Activated CD4-positive, alpha-beta T cell treated with anti-CD3 and anti-CD28 coated beads, Interleukin-2, Interleukin-4, amounts not matched to agents 100 ng/mL and 50 ng/mL, durations not matched to agents 16 hours and 8 hours (primary cell): ENCODE measurements around the gene SIM1.
A peak's percentile ranks its signal among the peaks of the same experiment; 100 is the strongest.
"Not testable (repeated sequence)": the region's sequence is repeated elsewhere in the genome, so short reads cannot be mapped to it uniquely, and the experiment has no call there.

ENCODE experiments used
- DNase-seq: peaks from one replicate; pipeline ENCODE4 v3.0.0-alpha.2; 2020; ENCODE audit warnings: low spot score

SIM1 gene

DNA sequence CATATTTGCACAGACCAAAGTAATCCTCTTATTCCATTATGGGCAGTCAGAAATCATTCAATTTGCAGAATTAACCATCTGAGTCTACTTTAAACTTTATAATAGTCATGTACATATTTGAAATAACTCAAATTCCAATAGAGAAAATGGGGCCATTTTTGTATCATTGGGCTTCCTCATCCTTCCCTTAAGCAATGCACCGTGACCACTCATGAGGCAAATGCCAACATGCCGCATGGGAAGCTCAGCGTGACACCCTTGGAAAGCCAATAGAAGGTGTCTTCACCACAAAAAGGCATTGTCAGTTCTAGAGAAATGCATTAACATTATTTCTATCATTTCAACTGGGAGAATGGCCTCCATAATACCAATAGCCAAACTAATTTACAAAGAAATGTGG lies 38.5 kb downstream of the SIM1 start:
- no peak for DNase-seq

DNA sequence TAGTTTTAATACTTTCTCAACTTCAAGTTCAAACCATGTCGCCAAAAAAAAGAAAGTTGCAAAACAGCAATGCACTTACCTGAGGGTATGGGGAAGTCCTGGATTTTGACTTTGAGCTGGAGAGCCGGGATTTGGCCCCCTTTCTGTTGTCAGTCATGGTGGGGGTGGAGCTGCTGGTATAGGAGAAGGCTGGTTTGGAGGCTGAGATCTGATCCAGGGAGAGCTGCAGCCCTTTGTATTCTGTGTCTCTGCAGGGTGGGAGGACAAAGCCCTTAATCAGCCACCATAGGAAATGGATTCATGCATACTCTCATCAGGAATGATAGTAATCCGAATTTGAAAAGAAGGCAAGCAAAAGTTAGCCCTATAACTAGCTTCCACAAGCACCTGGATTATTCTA lies 44.0 kb downstream of the SIM1 start:
- no peak for DNase-seq

DNA sequence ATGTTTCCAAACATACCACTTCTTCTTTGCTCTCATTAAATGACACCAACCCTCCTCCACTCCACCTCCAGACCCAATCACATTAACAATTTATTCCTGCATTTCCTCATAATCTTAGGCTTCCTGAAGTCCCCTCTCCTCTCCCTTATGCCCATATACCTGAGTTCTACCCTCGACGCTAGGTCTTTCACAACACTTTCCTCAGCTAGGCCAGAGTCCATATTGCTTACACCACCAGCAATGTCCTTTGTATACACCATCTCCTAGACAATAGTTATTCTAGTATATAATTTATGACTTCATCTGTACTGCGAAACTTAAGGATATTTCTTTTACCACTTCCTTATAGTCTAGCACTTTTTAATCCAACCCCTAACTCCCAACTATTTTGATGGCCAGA lies 47.7 kb downstream of the SIM1 start:
- DNase-seq = no peak

DNA sequence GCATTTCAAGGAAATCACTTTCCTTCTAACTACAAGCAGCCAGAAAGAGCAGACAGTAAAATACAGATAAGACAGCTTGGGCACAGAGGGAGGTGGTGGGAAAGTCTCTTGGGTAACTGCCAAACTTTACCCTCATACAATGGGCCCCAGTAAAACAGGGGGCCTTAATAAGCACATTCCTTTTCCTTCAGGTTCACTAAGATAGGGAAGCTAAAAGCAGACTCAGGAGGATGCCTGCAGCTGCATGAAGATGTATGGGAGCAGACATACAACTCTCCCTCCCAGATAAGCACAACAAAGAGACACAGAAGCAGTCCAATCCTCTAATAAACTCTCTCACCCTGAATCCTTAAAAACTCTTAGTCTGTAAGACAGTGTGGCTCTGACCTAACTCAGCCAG lies 49.0 kb downstream of the SIM1 start:
- no peak for DNase-seq

DNA sequence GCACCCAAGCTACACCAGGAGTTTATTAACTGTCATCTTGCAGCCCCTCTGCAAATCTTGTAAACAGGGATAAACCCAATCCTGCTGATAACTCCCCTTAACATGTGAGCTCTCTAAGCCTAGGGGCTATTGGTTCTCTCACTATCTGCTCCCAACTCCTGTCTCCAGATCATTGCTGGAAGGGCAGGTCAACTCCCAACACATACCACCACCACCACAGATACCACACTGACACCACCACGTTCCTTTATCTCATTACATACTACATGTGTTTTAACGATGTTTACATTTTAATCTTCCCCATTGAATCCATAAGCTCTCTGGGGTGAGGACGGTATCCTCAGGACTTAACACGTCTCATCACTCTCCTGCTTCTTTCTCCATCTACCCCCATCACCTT lies 51.8 kb downstream of the SIM1 start:
- no peak for DNase-seq

DNA sequence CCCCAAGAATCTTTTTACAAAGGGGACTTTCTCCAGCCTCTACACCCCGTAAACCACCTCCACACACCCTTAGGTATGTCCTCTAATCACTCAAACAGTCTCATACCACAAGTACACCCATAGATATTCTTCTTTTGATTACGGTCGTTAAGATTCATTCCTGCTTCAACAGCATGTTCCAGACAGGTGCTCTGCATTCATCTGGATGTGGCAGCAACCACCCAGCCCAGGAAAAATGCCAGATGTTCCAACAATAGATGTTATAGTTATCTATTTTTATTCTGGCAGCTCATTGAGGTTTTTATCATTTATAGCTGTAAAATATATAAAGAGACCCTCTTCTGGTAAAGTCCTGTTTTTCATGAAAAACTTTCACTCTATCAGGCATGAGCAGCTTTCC lies 60.7 kb downstream of the SIM1 start:
- no peak for DNase-seq

DNA sequence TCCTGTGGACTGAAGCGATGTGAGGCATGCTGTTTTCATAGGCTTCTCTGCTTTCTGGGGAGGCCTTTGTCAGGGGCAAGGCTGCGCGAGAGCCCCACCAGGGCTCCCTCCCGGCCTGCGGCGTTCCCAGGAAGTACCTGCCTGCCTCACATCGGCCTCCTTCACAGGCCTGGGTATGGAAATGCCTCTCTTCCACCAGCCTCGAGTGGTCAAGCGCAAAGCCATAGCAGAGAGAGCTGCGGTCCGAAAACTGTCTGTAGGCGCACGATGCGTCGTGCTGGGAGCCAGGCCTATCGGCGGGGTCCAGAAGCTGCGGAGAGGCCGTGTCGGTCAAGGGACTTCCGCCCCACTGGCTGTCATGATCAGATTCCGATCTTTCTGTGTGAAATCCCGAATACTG lies 71.2 kb downstream of the SIM1 start:
- DNase-seq = no peak

DNA sequence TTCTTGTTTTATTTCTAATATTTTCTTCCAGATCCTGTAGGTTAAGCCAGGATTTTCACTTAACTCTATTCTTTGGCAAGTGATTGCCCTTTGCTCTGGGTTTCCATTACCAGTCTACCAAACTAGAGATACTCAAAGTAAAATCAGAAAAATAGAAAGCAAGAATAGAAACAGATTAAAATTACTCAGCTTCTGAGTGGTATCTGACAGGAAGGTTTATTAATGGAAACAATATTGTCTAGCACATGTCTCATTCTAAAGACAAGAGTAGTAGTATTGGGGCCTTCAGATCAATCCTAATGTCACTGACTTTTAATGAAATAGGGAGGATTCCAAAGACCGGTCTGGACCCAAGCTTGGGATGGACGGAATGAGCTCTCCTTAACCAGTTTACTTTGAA lies 72.3 kb downstream of the SIM1 start:
- no peak for DNase-seq

DNA sequence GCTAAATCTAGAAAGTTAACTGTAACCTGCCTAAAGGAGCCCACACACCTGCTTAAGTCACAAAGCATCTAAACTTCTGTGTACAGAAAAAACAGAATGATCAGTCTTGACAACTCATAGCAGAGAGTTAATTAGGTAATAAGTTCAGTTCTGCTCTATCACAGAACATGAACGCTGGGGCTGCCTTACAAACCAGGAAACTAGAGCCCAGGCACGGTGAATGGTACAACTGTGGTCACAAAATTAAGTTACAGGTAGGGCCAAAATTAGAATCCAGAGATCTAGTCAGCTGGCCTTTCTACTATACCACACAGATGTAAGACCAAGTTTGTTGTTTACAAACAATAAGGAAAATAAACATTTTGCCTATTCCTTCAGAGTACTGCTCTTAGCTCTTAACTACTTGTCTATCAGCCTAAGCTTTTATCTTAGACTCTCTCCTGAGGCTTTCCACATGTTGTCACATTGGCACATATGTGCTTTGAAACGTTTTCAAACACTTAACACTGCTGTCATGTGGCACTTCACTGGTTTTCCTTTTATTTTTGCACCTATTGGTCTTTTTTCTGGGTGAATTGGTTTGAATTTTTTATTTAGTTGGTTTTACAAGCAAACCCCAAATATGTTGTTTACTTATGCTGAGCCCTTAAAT lies 75.7 kb downstream of the SIM1 start:
- no peak for DNase-seq

DNA sequence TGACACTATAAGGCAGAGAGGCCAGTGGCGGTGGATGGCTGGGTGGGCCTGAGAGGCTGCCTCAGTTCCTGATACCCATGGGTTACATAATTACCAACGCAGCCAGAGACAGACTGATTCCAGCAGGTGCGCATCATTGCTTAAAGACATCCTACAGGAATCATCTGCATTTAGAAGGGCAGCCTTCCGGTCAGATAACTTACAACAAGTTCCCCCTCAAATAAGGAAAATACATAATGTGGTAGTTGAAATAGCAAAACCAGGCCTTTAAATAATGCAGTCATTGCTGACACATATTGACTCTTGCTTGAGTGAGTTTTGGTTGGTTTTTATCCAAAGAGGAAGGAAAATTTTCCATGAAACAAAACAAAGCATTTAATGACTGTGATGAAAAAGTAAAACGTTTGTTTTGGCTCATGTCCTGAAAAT lies 81.9 kb downstream of the SIM1 start:
- DNase-seq = no peak

DNA sequence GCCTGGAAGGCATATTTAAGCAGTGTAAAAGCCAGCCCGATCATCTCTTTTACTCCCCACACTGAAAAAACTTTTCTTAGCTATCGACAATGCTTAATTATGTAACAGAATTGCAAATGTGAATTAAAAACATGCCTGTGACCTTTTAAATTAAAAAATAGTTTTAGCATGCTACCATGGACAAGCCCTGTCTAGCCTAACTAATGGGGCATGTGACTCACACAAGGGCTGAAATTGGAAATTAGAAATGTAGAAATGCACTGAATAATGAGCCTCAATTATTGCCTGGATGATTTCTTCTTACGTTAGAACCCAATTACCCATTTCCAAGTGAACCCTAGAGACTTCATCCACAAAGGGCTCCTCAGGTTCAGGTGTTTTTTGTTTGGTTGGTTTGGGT lies 82.7 kb downstream of the SIM1 start:
- DNase-seq = no peak

DNA sequence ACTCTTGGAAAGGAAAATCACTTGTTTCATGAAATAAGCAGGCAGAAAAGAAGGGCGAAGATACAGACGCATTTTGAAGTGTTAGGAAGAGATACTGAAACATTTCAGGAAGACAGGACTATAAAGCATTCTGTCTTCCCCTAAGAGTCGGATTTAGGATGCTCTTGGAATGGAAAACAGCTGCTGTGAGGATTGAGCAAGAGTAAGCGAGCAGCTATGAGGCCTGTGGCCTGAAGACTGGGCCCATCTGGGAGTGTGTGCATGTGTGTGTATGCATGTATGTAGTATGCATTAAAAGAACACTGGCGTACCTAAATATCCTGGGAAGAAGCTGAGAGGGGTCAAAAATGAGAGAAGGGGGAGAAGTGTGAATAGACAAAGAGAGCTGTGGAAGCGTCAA lies 83.6 kb downstream of the SIM1 start:
- no peak for DNase-seq

DNA sequence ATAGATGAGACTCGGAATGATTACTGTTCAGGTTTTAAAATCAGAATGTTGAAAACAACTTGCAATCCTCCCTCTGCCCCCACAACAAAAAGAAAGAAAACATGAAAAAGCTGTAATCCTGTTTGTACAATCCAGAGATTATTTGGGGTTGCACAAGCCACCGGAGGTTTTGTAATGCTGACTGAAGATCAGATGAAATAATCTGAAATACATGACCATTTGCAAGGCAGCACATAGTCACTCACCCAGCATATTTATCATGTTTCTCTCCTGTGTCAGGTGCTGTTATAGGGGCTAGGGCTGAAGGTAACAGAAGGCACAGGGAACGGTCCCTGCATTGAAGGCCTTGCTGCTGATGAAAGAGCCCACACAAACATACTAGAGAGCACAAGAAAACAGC lies 85.3 kb downstream of the SIM1 start:
- DNase-seq = no peak

DNA sequence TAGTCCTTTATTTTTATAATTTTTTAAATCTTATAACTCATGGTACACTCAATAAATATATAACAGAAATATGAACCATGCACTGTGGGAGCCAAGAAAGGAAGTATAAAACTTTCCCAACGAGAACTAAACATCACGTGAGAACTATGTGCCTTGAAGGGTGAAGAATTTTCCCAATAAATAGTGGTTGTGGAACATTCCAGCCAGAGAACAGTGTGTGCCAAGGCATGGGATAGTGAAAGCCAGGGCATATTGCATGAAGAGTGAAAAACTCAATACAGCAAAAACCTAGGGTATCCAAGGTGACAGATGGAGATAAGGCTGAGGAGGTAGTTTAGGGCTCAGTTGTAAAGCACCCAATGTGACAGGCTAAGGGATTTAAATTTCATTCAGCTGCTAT lies 86.1 kb downstream of the SIM1 start:
- no peak for DNase-seq

DNA sequence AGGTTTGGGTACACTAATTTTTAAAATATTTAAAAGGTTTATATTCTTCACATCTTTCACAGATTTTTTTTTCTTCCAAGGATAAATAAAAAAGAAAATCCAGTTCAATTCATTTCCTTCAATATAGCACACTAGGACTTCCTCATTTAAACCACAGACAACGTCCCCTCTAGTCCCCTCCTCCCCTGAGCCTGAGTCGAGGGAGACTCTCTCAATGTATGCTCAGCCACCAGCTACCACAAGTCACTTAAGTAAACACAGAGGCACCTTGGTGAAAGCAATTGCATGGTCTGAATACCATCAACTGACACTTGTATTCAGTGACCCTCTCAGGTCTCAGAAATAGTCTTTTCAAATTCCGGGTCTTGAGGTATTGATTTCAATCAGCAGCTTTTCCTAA lies 88.6 kb downstream of the SIM1 start:
- peak; percentile 3 for DNase-seq

DNA sequence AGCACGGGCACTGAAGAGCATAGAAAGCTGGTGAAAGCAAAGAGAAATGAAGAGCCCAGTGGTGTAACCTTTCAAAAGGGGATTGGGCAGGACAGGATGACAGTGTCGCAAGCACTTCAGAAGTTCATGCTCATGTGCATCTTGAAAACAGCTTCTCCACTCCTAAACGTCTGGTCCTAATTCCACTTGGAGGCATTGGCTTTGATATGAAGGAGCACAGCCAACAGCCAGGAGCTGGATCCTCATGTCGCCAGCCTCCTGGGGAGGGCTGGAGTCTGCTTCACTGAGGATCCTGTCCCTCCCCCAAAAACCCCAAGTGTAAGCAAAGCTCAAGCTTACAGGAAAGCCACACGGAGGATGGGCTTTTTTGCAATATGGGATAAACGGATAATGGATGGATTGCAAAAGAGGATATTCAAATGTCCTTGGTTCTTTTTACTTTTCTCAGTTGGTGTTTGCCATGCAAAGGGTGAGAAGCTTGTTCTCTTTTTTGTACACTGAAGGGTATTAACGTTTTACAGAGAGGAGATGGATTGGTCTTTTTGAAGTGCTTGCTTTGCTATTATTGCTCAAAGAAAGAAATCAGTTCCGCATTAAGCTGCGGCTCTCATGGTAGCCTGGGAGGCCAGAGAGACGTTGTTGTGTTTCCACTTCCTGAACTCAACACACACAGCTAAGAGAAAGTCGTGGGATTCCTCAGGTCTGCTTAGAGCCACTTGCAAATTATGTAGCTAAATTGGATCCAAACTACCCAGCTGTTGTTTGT lies 92.2 kb downstream of the SIM1 start:
- no peak for DNase-seq

DNA sequence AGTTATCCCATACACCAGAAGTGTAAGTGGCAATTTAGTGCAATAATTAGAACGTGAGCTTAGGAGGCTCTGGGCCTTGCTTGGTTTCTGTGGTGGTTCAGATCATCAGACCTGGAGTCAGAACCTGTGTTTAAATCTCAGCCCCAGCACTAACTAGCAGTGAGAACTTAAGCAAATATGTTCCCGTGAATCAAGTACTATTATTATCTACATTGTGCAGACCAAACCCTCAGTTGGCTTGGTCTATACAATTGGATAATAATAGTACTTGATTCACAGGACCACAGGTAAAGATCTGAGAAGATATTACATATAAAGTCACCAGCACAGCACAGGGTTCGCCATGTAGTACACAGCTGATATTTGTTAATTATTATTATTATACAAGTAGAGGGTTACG lies 93.1 kb downstream of the SIM1 start:
- no peak for DNase-seq

DNA sequence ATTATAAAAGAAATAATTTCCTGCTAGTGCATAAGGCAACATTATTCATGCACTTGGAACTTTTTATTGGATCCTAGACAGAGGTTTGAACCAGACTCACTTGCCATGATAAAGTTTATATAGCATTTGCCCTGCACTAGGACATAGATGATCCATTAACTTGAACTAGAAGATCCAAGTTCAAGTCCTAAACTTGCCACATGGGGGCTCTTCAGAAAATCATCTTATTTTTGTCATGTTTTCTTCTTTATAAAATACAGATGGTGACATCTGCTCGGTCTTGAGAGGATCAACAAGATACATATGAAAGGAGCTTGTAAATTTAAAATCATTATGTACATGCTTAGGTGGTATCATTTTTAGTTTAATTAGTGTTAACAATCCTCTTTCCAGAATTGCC lies 94.5 kb downstream of the SIM1 start:
- no peak for DNase-seq

DNA sequence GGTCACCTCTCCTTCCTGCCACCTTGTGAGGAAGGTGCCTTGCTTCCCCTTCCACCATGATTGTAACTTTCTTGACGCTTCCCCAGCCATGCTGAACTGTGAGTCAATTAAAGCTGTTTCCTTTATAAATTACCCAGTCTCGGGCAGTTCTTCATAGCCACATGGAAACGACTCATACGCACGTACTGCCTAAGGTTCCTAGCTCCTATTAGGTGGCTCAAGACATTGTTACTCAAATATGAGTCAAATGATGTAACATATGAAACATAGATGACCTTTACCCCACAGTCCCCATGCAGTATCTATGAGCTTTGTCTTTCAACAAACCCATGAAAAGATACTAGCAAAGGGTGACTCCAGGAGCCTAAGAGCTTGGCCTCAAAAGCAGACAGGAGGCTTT lies 98.3 kb downstream of the SIM1 start:
- DNase-seq = no peak

DNA sequence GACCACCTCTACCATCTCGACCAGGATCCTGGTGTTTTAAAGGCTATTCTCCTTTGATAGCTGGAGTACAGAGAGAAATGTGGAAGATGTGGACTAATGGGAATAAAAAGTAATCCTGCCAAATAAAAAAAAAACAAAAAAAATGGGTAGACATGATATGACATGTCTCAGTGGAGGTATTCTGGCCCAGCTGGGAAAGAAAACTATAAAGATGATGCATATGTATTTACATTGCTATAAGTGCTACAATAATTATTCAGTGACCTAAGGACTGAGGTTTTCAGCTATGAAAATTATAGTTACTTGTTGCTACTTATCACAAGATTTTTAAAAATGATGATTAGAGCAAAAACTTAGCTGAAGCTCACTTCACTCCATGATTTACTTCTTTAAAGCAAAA lies 101.1 kb downstream of the SIM1 start:
- no peak for DNase-seq

DNA sequence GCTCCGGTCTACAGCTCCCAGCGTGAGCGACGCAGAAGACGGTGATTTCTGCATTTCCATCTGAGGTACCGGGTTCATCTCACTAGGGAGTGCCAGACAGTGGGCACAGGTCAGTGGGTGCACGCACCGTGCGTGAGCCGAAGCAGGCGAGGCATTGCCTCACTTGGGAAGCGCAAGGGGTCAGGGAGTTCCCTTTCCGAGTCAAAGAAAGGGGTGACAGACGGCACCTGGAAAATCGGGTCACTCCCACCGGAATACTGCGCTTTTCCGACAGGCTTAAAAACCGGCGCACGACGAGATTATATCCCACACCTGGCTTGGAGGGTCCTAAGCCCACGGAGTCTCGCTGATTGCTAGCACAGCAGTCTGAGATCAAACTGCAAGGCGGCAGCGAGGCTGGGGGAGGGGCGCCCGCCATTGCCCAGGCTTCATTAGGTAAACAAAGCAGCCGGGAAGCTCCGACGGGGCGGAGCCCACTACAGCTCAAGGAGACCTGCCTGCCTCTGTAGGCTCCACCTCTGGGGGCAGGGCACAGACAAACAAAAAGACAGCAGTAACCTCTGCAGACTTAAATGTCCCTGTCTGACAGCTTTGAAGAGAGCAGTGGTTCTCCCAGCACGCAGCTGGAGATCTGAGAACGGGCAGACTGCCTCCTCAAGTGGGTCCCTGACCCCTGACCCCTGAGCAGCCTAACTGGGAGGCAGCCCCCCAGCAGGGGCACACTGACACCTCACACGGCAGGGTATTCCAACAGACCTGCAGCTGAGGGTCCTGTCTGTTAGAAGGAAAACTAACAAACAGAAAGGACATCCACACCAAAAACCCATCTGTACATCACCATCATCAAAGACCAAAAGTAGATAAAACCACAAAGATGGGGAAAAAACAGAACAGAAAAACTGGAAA lies 109.7 kb downstream of the SIM1 start:
- not testable (repeated sequence) for DNase-seq

DNA sequence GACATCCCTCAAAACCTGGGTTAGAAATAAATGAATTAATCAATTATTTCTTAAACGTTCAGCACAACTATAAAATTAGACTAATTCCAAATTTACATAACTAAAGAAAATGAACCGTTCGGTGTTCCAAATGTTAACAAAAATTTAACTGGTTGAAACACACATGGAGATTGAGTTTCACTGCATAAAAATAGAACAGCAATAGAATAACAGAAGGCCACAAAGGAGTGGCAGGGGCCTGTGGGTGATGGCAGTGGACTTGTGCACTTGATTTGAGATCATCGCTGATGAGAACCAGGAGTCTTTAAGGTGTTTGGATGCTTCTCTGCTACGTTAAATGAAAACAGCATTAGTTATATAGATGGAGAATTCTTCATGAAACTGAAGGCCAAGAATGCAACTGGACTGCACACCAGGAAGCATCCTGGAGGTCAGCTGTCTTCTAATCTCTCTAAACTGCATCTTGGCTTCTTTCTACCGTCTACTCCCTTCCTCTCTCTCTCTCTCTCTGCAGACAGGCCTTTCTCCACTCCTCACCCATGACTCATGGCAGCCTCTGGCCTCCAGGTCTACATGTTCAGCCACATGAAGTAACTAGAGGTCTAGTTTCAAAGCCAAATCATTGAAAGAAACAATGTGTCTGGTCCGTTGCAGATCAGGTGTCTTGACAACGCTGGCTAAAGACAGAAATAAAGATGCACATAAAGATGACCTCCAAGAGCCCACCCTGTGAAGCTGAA lies 111.3 kb downstream of the SIM1 start:
- DNase-seq = no peak
